Measurements from ENCODE around the gene CGREF1. TPM values are rescaled to one million over a fixed set of nuclear protein-coding genes. Genes with fewer than 3 reads are reported as not detected.
A peak's percentile ranks its signal among the peaks of the same experiment; 100 is the strongest.

Gene CGREF1
- total and polyA plus RNA-seq, 2 donors (not counting 3 experiments of a cell fraction or from before 2014, with no cell fraction given) = 2.9 to 5.8 TPM

DNA sequence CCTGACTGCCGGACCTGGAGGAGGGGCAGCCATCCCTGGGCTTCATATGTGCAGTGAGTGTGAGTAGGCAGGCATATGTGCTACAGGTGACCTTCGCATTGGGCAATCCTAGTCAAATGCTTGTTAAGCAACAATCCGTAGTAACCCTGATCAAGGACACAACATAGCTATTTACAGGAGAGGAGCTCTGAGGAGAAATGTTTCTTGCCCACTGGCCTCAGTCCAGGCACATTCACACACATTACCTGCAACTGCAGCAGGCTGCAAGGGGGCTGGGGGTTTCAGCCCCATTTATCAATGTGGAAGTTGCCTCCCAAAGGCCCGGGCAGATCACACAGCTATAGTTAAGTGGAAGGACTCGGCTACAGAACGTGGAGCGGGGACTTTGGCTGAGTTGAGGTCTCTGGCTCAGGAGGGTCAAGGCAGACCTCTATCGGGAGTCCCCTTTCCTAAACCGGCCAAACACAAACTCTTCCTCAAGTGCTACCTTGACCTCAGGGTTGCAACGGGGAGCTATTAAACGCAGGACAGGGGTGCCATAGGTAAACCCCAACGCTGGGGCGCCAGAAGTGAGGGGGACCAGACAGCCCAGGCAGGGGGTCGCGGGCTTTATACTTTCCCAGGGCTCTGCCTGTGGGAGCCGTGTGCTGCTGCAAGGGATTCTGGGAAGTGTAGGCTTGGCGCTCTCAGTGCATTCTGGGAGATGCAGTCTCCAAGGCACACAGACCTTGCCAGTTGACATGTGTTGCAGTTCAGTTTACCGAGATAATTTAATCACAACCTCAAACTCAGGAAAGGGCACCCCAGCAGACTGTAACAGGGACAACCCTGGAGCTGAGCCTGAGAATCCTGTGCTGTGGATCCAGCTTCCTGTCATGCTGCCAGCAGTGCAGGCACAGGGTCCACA, 22.9 kb downstream of the CGREF1 start:
- Histone ChIP-seq H3K27ac (ENCODE audit: insufficient read depth, low read depth, low read length) (no peak overlapping the region), H3K27me3 (ENCODE audit: control insufficient read depth in 2 of 2, insufficient read depth in 2 of 2, low read length in 2 of 2) (no peaks in the 10 kb centered on the region), H3K4me1 (ENCODE audit: control insufficient read depth, extremely low read depth, insufficient read depth, low read length) (no peaks in the 10 kb centered on the region), H3K4me3 (replicated peaks in 1 of 3; ENCODE audit: insufficient read depth in 1 of 3, low read depth in 1 of 3, low read length in 3 of 3) (peak overlapping the region in 1 of 3 experiments; percentile 8), H3K9ac (replicated peaks; ENCODE audit: extremely low read depth, insufficient read depth, low read length) (no peak overlapping the region), H3K79me2 (ENCODE audit: control insufficient read depth, insufficient read depth, low read length) (no peaks in the 10 kb centered on the region), H3K4me2 (ENCODE audit: insufficient read depth, low read length) (peak overlapping the region; percentile 40), H3K9me3 (replicated peaks; ENCODE audit: control insufficient read depth, insufficient read depth, low read length) (no peaks in the 10 kb centered on the region), H2AFZ (ENCODE audit: low read depth, low read length) (peak overlapping the region; percentile 71), H3K36me3 (ENCODE audit: control insufficient read depth in 2 of 2, extremely low read depth in 1 of 2, insufficient read depth in 2 of 2, low read length in 2 of 2) (no peaks in the 10 kb centered on the region), H3K9me1 (replicated peaks; ENCODE audit: control insufficient read depth, extremely low read depth, insufficient read depth, low read length) (no peaks in the 10 kb centered on the region), H4K20me1 (replicated peaks; ENCODE audit: control insufficient read depth, extremely low read depth, insufficient read depth, low read length) (no peaks in the 10 kb centered on the region)
- dilution Hi-C loops (cut with MboI; ENCODE audit: extremely low pct_ligation_motif_present, low sequenced_read_pairs) (no loop called here), intact Hi-C loops (cut with micrococcal nuclease) (loop anchor here (2.0 to 5.0 kb wide), 3 partner anchors 76 to 261 kb away; partner anchors contain the start of genes ATRAID, GTF3C2 and SLC5A6)
- FAIRE-seq (peak; percentile 98), DNase-seq (ENCODE audit: low read depth, low spot score) (peak; percentile 71)
- CTCF ChIA-PET = interaction anchor here (1.1 to 8.2 kb wide), 9 partner anchors 9 to 250 kb away, joined by 3 to 152 read pairs (median 4); no protein-coding TSS in a partner anchor
- BruUV-seq (replicated peaks) = no TSS peak
- TF ChIP-seq, protein P1, sequence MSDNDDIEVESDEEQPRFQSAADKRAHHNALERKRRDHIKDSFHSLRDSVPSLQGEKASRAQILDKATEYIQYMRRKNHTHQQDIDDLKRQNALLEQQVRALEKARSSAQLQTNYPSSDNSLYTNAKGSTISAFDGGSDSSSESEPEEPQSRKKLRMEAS (IDR thresholded peaks at IDR 0.05; ENCODE audit: insufficient read depth, insufficient read length) = no peak
- TF ChIP-seq FOS (IDR thresholded peaks at IDR 0.05; ENCODE audit: borderline replicate concordance, insufficient read depth, low read length) (no peak), POLR2A (IDR thresholded peaks at IDR 0.05; ENCODE audit: low read depth, low read length) (peak; percentile 63)
- POLR2A ChIA-PET = interaction anchor here (0.5 kb wide), 1 partner anchor 115 kb away, joined by 4 read pairs; no protein-coding TSS in a partner anchor

DNA sequence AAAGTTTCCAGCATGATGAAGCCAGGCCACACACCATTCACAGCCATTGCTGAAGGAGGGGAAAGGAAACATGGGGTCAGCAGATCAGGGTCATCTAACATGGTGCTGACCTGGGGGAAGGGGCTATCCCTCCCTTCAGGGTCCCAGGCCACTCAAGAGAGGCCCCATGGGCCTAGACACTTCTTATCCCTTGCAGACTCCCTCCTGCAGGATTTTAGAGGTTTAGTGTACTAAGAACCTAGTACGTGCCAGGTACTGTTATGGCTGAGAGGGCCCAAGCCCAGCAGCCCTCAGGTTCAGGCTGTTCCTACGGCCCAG, 23.5 kb downstream of the CGREF1 start:
- H2AFZ ChIP-seq (ENCODE audit: low read depth, low read length) = no peak overlapping the region
- dilution Hi-C loops (cut with MboI; ENCODE audit: extremely low pct_ligation_motif_present, low sequenced_read_pairs) = no loop called here
- H3K4me2 ChIP-seq (ENCODE audit: insufficient read depth, low read length) = no peak overlapping the region
- H3K27me3 ChIP-seq (ENCODE audit: control insufficient read depth in 2 of 2, insufficient read depth in 2 of 2, low read length in 2 of 2) = no peaks in the 10 kb centered on the region
- intact Hi-C loops (cut with micrococcal nuclease) = loop anchor here (5.0 kb wide), 2 partner anchors 77 to 262 kb away; partner anchors contain the start of gene GTF3C2
- no peaks in the 10 kb centered on the region for H3K9me3 ChIP-seq (replicated peaks; ENCODE audit: control insufficient read depth, insufficient read depth, low read length)
- no peaks in the 10 kb centered on the region for H3K9me1 ChIP-seq (replicated peaks; ENCODE audit: control insufficient read depth, extremely low read depth, insufficient read depth, low read length)
- H3K79me2 ChIP-seq (ENCODE audit: control insufficient read depth, insufficient read depth, low read length) = no peaks in the 10 kb centered on the region
- TF ChIP-seq POLR2A (IDR thresholded peaks at IDR 0.05; ENCODE audit: low read depth, low read length) (no peak), EZH2 (IDR thresholded peaks at IDR 0.05; ENCODE audit: borderline replicate concordance, low read depth, low read length, severe bottlenecking) (no peak), POLR2AphosphoS5 (IDR thresholded peaks at IDR 0.05; ENCODE audit: insufficient read depth, low read depth, low read length) (no peak), FOS (IDR thresholded peaks at IDR 0.05; ENCODE audit: borderline replicate concordance, insufficient read depth, low read length) (no peak), GATA2 (IDR thresholded peaks at IDR 0.05; ENCODE audit: insufficient read depth, insufficient read length, low read depth, low read length) (no peak), JUN (IDR thresholded peaks at IDR 0.05; ENCODE audit: borderline replicate concordance, insufficient read depth, insufficient read length, low read depth) (no peak), MYC (IDR thresholded peaks at IDR 0.05; ENCODE audit: low read depth, low read length) (no peak)
- TF ChIP-seq, protein P1 (IDR thresholded peaks at IDR 0.05; ENCODE audit: insufficient read depth, insufficient read length) = no peak
- TF ChIP-seq, protein P2, sequence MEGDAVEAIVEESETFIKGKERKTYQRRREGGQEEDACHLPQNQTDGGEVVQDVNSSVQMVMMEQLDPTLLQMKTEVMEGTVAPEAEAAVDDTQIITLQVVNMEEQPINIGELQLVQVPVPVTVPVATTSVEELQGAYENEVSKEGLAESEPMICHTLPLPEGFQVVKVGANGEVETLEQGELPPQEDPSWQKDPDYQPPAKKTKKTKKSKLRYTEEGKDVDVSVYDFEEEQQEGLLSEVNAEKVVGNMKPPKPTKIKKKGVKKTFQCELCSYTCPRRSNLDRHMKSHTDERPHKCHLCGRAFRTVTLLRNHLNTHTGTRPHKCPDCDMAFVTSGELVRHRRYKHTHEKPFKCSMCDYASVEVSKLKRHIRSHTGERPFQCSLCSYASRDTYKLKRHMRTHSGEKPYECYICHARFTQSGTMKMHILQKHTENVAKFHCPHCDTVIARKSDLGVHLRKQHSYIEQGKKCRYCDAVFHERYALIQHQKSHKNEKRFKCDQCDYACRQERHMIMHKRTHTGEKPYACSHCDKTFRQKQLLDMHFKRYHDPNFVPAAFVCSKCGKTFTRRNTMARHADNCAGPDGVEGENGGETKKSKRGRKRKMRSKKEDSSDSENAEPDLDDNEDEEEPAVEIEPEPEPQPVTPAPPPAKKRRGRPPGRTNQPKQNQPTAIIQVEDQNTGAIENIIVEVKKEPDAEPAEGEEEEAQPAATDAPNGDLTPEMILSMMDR (IDR thresholded peaks at IDR 0.05; ENCODE audit: extremely low read depth in 1 of 2, insufficient read depth in 1 of 2, low read depth in 1 of 2, low read length in 2 of 2) = no peak
- no peak overlapping the region for H3K4me3 ChIP-seq (replicated peaks in 1 of 3; ENCODE audit: insufficient read depth in 1 of 3, low read depth in 1 of 3, low read length in 3 of 3)
- H3K27ac ChIP-seq (ENCODE audit: insufficient read depth, low read depth, low read length) = no peak overlapping the region
- H4K20me1 ChIP-seq (replicated peaks; ENCODE audit: control insufficient read depth, extremely low read depth, insufficient read depth, low read length) = no peaks in the 10 kb centered on the region
- H3K9ac ChIP-seq (replicated peaks; ENCODE audit: extremely low read depth, insufficient read depth, low read length) = no peak overlapping the region
- ChIA-PET POLR2A (no interaction called here), CTCF (interaction anchor here (1.3 to 7.5 kb wide), 2 partner anchors 134 to 184 kb away, joined by 4 to 67 read pairs; no protein-coding TSS in a partner anchor)
- H3K36me3 ChIP-seq (ENCODE audit: control insufficient read depth in 2 of 2, extremely low read depth in 1 of 2, insufficient read depth in 2 of 2, low read length in 2 of 2) = no peaks in the 10 kb centered on the region
- no peaks in the 10 kb centered on the region for H3K4me1 ChIP-seq (ENCODE audit: control insufficient read depth, extremely low read depth, insufficient read depth, low read length)
- no TSS peak for BruUV-seq (replicated peaks)
- no peak for FAIRE-seq
- no peak for DNase-seq (ENCODE audit: low read depth, low spot score)

Data from endothelial cell of umbilical vein (primary cell).